ENCODE measurements around the gene MMD. TPM values are rescaled to one million over a fixed set of nuclear protein-coding genes. Genes with fewer than 3 reads are reported as not detected.

Gene MMD
- total and polyA plus RNA-seq, 2 experiments from 2014 or later: 6.0 to 6.6 TPM

DNA sequence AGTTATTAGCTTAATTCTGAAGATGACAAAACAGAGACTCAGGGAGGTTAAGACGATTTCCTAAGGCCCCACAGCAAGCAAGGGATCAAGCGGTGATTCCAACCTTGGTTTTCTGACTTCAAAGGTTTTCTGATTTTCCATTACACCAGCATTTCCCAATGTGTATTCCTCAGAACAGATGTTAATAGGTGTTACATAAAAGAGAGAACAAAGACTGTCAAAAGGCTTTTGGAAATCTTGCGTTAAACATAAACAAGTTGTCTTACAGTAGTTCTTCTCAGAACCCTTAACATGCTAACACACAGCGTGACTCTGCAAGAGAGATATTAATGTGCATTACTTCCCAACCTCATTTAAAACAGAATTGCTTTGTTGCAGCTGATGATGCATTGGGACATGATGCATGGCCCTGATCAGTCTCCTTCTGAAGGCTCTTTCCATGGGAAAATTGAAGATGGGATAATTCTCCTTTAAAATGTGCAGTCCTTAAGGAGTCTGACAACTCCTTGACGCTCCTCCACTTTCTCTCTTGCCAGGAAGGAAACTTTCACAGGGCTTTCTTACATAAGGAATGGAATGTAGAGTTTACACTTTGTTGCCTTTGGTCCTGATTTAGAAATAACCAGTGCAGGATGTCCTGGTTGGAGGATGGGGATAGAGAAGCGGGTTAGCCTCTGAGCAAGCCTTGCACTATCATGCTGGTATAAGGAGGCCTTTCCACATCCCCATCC lies 21.5 kb upstream of the MMD start:
- Histone ChIP-seq H3K9ac (no peak overlapping the region), H3K27ac (no peak overlapping the region), H3K9me2 (ENCODE audit: insufficient read depth) (no peaks in the 10 kb centered on the region), H3K4me2 (ENCODE audit: unreplicated experiment) (no peak overlapping the region), H3K4me1 (ENCODE audit: insufficient read depth) (no peaks in the 10 kb centered on the region), H4K20me1 (ENCODE audit: insufficient read depth) (no peaks in the 10 kb centered on the region), H3K4me3 (no peak overlapping the region), H3K27me3 (replicated peaks; ENCODE audit: insufficient read depth) (no peaks in the 10 kb centered on the region), H3K9me3 (ENCODE audit: low read depth) (no peaks in the 10 kb centered on the region), H3F3A (ENCODE audit: insufficient read depth) (no peaks in the 10 kb centered on the region), H2AFZ (no peak overlapping the region), H3K36me3 (ENCODE audit: low read depth) (no peaks in the 10 kb centered on the region), H3K79me2 (ENCODE audit: insufficient read depth) (no peaks in the 10 kb centered on the region)
- DNase-seq: no peak
- TF ChIP-seq EZH2 (IDR thresholded peaks at IDR 0.05; ENCODE audit: insufficient read depth, poor library complexity, severe bottlenecking): no peak
- no peak for TF ChIP-seq EZH2phosphoT487 (IDR thresholded peaks at IDR 0.05; ENCODE audit: insufficient read depth, low read depth)
- WGBS, 2 experiments (ENCODE audit: low coverage in 1 of 2, low lambda C conversion rate in 2 of 2, missing lambda C conversion rate in 2 of 2): 89 to 93% methylated on average over 6 of the region's 6 CpGs
- in situ Hi-C loops (cut with MboI): no loop called here

DNA sequence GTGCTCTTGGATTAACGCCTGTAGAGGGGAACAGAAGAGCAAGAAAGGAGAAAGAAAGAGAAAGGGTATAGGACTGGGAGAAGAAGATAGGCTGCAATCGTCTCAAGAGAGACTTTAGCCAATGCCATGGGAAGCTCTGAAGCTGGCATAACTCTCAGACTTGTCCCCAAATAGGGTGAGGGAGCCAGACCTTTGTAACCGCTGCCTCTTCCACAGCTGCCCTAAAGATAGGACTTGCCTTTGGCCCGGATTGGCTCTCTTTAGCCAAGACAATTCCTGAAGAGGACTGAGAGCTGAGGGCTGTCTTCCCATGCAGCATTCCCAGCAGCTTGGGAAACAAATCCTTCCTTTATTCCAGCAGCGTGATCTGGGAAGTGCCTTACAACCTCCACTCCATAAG lies 20.8 kb upstream of the MMD start:
- 87 to 89% methylated on average over 5 of the region's 5 CpGs for WGBS, 2 experiments (ENCODE audit: low coverage in 1 of 2, low lambda C conversion rate in 2 of 2, missing lambda C conversion rate in 2 of 2)

DNA sequence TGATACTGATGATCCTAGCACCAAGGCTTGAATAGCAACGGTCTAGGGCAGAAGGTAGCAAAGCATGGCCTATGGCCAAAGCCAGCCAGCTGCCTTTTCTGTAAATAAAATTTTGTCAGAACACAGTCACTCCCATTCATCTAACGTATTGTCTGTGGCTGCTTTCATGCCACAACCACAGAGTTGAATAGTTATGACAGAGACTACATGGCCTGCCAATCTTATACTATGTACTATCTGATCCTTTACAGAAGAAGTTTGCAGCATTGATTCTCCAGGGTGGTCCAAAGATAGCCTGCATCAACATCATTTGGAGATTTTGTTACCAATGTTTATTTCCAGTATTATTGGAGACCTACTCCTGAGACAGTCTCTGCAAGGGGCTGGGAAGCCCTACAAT lies 19.9 kb upstream of the MMD start:
- H4K20me1 ChIP-seq (ENCODE audit: insufficient read depth): no peaks in the 10 kb centered on the region
- no peaks in the 10 kb centered on the region; the same call in 1 of the 2 replicates for H3F3A ChIP-seq (ENCODE audit: insufficient read depth)
- no peak overlapping the region for H3K9ac ChIP-seq
- no peaks in the 10 kb centered on the region for H3K27me3 ChIP-seq (replicated peaks; ENCODE audit: insufficient read depth)
- DNase-seq: no peak
- H3K27ac ChIP-seq: no peak overlapping the region
- no peaks in the 10 kb centered on the region for H3K9me2 ChIP-seq (ENCODE audit: insufficient read depth)
- H3K4me3 ChIP-seq: no peak overlapping the region
- no peaks in the 10 kb centered on the region for H3K36me3 ChIP-seq (ENCODE audit: low read depth)
- no peaks in the 10 kb centered on the region for H3K9me3 ChIP-seq (ENCODE audit: low read depth)
- no peak overlapping the region for H2AFZ ChIP-seq
- in situ Hi-C loops (cut with MboI): no loop called here
- H3K4me1 ChIP-seq (ENCODE audit: insufficient read depth): no peaks in the 10 kb centered on the region
- no peak overlapping the region for H3K4me2 ChIP-seq (ENCODE audit: unreplicated experiment)
- no peaks in the 10 kb centered on the region for H3K79me2 ChIP-seq (ENCODE audit: insufficient read depth)
- TF ChIP-seq EZH2phosphoT487 (IDR thresholded peaks at IDR 0.05; ENCODE audit: insufficient read depth, low read depth): no peak
- TF ChIP-seq EZH2 (IDR thresholded peaks at IDR 0.05; ENCODE audit: insufficient read depth, poor library complexity, severe bottlenecking): no peak
- WGBS, 2 experiments (ENCODE audit: low coverage in 1 of 2, low lambda C conversion rate in 2 of 2, missing lambda C conversion rate in 2 of 2): 82 to 93% methylated on average over 2 of the region's 2 CpGs

More for the DNA sequence above, 20.8 kb upstream of the MMD start:
- Histone ChIP-seq H3K4me2 (ENCODE audit: unreplicated experiment) (no peak overlapping the region), H3K4me1 (ENCODE audit: insufficient read depth) (no peaks in the 10 kb centered on the region), H3K9ac (no peak overlapping the region), H3K27me3 (replicated peaks; ENCODE audit: insufficient read depth) (no peaks in the 10 kb centered on the region), H3K27ac (no peak overlapping the region), H3F3A (ENCODE audit: insufficient read depth) (no peaks in the 10 kb centered on the region), H4K20me1 (ENCODE audit: insufficient read depth) (no peaks in the 10 kb centered on the region), H3K79me2 (ENCODE audit: insufficient read depth) (no peaks in the 10 kb centered on the region), H3K9me3 (ENCODE audit: low read depth) (no peaks in the 10 kb centered on the region), H2AFZ (no peak overlapping the region), H3K36me3 (ENCODE audit: low read depth) (no peaks in the 10 kb centered on the region), H3K9me2 (ENCODE audit: insufficient read depth) (no peaks in the 10 kb centered on the region), H3K4me3 (no peak overlapping the region)
- in situ Hi-C loops (cut with MboI): no loop called here
- DNase-seq: no peak
- TF ChIP-seq EZH2phosphoT487 (IDR thresholded peaks at IDR 0.05; ENCODE audit: insufficient read depth, low read depth) (no peak), EZH2 (IDR thresholded peaks at IDR 0.05; ENCODE audit: insufficient read depth, poor library complexity, severe bottlenecking) (no peak)

DNA sequence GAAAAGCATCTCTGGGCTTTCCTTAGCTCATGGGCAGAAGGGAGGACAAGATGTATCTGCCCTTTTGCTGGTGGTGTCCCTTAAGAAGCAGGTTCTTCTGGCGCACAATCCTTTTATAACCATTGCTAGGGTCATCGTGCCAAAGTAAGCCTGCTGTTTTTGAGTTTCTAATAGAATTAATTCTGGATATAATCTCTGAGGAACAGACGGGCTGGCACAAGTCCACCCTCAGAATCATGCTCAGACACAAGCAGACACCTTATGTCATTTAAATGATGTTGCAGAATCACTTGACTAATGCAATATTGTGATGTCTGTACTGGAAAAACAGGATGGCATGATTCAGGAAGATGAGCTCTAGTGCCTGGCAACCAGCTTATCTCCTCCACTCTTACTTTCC lies 18.8 kb upstream of the MMD start:
- Histone ChIP-seq H2AFZ (no peak overlapping the region), H3K36me3 (ENCODE audit: low read depth) (no peaks in the 10 kb centered on the region), H3F3A (ENCODE audit: insufficient read depth) (no peaks in the 10 kb centered on the region; the same call in 1 of the 2 replicates), H3K9ac (no peak overlapping the region), H3K27ac (no peak overlapping the region), H3K27me3 (replicated peaks; ENCODE audit: insufficient read depth) (no peaks in the 10 kb centered on the region), H4K20me1 (ENCODE audit: insufficient read depth) (no peaks in the 10 kb centered on the region), H3K4me1 (ENCODE audit: insufficient read depth) (no peaks in the 10 kb centered on the region), H3K4me3 (no peak overlapping the region), H3K79me2 (ENCODE audit: insufficient read depth) (no peaks in the 10 kb centered on the region), H3K4me2 (ENCODE audit: unreplicated experiment) (no peak overlapping the region), H3K9me2 (ENCODE audit: insufficient read depth) (no peaks in the 10 kb centered on the region), H3K9me3 (ENCODE audit: low read depth) (no peaks in the 10 kb centered on the region)
- WGBS, 2 experiments (ENCODE audit: low coverage in 1 of 2, low lambda C conversion rate in 2 of 2, missing lambda C conversion rate in 2 of 2): 42 to 49% methylated on average over 3 of the region's 3 CpGs
- peak; percentile 29 for DNase-seq
- in situ Hi-C loops (cut with MboI): no loop called here
- TF ChIP-seq EZH2phosphoT487 (IDR thresholded peaks at IDR 0.05; ENCODE audit: insufficient read depth, low read depth): no peak
- TF ChIP-seq EZH2 (IDR thresholded peaks at IDR 0.05; ENCODE audit: insufficient read depth, poor library complexity, severe bottlenecking): no peak

Measured in GM23248 (cell line).